GM18873 (cell line): ENCODE data around the gene HDDC3.
A peak's percentile ranks its signal among the peaks of the same experiment; 100 is the strongest.
"Not testable (repeated sequence)": the region's sequence is repeated elsewhere in the genome, so short reads cannot be mapped to it uniquely, and the experiment has no call there.

Source experiments
- ATAC-seq: cut with Tn5 transposase; IDR thresholded peaks from one replicate; pipeline ENCODE4 v1.9.1; 2021; ENCODE audit warnings: mild to moderate bottlenecking, moderate library complexity, moderate number of reproducible peaks; ENCODE audit not compliant: unreplicated experiment, low FRiP score

HDDC3 gene

GRCh38 chr15:90911906-90912769, 20.2 kb downstream of the HDDC3 start:
- no peak for ATAC-seq

GRCh38 chr15:90911302-90911623, 21.1 kb downstream of the HDDC3 start:
- no peak for ATAC-seq

GRCh38 chr15:90910441-90911301, 21.7 kb downstream of the HDDC3 start:
- no peak for ATAC-seq

- no peak for ATAC-seq
Observed at GRCh38 chr15:90909976-90910375, 22.4 kb downstream of the HDDC3 start.

- not testable (repeated sequence) for ATAC-seq
Observed at GRCh38 chr15:90909449-90909848, 22.9 kb downstream of the HDDC3 start.

- ATAC-seq, result no peak
Observed at GRCh38 chr15:90907838-90908507, 24.4 kb downstream of the HDDC3 start.

GRCh38 chr15:90907051-90907660, 25.2 kb downstream of the HDDC3 start:
- ATAC-seq, result no peak

GRCh38 chr15:90906181-90906849, 26.0 kb downstream of the HDDC3 start:
- no peak for ATAC-seq

- no peak for ATAC-seq
Observed at GRCh38 chr15:90905306-90906180, 26.8 kb downstream of the HDDC3 start.

- ATAC-seq, result no peak
Observed at GRCh38 chr15:90904746-90905145, 27.6 kb downstream of the HDDC3 start.

- no peak for ATAC-seq
Observed at GRCh38 chr15:90903733-90904536, 28.4 kb downstream of the HDDC3 start.

- peak; percentile 36 for ATAC-seq
Observed at GRCh38 chr15:90902840-90903732, 29.3 kb downstream of the HDDC3 start, which contains the start of gene MAN2A2. Gene MAN2A2, plus strand, starts transcription at chr15:90903302. Its CDS starts 906 bp downstream, at chr15:90904208.

GRCh38 chr15:90902040-90902839, 30.1 kb downstream of the HDDC3 start:
- ATAC-seq, result peak; percentile 66

GRCh38 chr15:90901175-90902039, 30.9 kb downstream of the HDDC3 start:
- ATAC-seq, result no peak

- not testable (repeated sequence) for ATAC-seq
Observed at GRCh38 chr15:90897131-90897655, 35.2 kb downstream of the HDDC3 start.
